B cell (primary cell): ENCODE results near the gene PRKN.

Experiments
- EZH2 ChIP-seq: IDR thresholded peaks from 2 replicates; pipeline ENCODE4 v1.6.1; 2012; ENCODE audit warnings: borderline replicate concordance, low read depth, mild to moderate bottlenecking, moderate library complexity, low read length; ENCODE audit not compliant: insufficient read depth, poor library complexity, severe bottlenecking
- TF ChIP-seq, protein P1 (sequence below): fragments of 200-600 bp; IDR thresholded peaks from one replicate; pipeline ENCODE4 v1.8.0; 2022; ENCODE audit warnings: antibody characterized with exemption, mild to moderate bottlenecking

DNA sequence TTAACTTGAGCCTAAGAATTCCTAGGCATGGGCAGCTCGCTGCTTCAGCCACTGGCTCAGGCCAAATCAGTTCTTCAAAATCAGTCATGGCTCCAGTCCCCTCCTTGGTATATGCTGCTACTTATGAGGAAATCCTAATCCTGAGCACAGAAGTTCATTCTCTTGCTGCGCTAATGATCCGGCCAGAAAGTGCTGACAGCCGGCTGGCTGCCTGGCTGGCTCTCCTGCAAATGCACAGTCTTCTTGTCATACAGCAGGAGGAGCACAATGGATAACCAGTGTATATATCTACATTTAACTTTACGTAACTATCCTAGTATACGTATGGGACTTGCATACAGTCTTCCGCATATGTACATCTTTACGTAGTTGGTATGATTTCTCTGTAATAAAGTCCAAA lies 500.8 kb downstream of the PRKN start:
- TF ChIP-seq EZH2 = no peak
- TF ChIP-seq, protein P1, sequence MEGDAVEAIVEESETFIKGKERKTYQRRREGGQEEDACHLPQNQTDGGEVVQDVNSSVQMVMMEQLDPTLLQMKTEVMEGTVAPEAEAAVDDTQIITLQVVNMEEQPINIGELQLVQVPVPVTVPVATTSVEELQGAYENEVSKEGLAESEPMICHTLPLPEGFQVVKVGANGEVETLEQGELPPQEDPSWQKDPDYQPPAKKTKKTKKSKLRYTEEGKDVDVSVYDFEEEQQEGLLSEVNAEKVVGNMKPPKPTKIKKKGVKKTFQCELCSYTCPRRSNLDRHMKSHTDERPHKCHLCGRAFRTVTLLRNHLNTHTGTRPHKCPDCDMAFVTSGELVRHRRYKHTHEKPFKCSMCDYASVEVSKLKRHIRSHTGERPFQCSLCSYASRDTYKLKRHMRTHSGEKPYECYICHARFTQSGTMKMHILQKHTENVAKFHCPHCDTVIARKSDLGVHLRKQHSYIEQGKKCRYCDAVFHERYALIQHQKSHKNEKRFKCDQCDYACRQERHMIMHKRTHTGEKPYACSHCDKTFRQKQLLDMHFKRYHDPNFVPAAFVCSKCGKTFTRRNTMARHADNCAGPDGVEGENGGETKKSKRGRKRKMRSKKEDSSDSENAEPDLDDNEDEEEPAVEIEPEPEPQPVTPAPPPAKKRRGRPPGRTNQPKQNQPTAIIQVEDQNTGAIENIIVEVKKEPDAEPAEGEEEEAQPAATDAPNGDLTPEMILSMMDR = no peak
